Measurements from ENCODE around the gene ADRA2B.
"Not testable (repeated sequence)": the region's sequence is repeated elsewhere in the genome, so short reads cannot be mapped to it uniquely, and the experiment has no call there.

The ADRA2B gene

DNA sequence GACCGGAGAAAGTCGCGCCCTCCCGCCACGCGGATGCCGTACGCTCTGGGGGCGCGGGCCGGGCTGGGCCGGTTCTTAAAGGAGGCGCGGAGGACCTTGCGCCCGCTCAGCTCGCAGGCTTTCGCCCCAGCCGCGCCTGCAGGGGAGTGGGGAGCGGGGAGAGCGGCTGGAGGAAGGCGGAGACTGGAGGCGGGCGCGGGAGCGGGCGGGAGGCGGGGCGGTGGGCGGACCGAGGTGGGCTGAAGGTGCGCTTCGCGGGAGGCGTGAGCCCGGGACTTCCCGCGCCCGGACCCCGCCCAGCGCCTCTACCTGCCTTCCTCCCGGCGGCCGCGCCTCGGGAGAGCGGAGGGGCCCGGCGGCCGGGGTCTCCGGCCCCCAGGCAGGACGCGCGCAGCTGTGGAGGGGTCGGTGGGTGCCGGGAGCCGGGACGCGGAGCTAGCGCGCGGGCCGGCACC is at the start of gene ADRA2B:
ADRA2B (minus strand) TSS at position 148 of the 455 bp plus-strand sequence. CDS start 422 bp downstream, outside the sequence.
- peak; percentile 71 for DNase-seq (ENCODE audit: low read depth, low spot score)
- Histone ChIP-seq H3K4me1 (ENCODE audit: insufficient read depth, insufficient read length) (peaks cover 30% of the 10 kb centered on the region), H3K4me3 (ENCODE audit: insufficient read length, low read depth) (peak within 1 kb of the TSS; percentile 77), H3K36me3 (ENCODE audit: insufficient read depth, insufficient read length, low read length) (no peaks in the 10 kb centered on the region), H3K9ac (ENCODE audit: insufficient read length, low read depth) (peak within 1 kb of the TSS; percentile 78), H3K27me3 (ENCODE audit: insufficient read depth, insufficient read length) (peaks cover 40% of the 10 kb centered on the region), H3K9me3 (ENCODE audit: insufficient read depth, low read length) (no peaks in the 10 kb centered on the region; the same call in 1 of the 2 replicates)
- TF ChIP-seq YY1 (IDR thresholded peaks at IDR 0.05; ENCODE audit: insufficient read depth, insufficient read length): no peak

DNA sequence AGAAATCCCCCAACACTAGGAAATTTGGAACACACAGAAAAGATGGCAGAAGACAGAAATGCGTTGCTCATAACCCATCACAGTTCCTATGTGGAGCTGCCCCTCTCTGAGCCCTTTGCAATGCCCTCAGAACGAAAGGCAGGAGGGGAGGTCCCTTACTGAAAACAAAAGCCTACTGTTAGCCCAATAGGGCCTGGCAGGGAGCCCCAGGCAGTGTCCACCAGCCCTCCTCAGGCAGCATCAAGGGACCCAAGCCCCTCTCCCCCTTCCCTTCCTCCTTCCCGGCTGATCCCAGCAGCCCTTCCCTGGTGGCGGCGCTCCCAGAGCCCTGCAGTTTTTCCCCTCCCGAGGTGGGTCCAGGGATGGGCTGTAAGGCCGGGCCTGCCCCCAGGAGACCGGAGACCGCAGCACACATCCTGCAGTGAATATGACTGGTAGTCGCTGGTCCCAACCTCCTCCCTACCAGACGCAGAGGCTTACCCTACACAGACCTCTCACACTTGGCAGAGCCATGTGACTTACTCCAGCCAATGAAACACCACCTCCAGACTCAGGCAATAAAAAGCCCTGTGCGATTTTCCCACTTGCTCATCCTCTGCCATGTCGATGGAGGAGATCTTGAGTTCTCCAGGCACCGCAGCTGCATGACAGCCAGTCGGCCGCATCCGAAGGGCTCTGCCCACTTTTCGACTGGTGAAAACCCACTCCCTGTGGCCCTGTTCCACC is 48.3 kb upstream of the ADRA2B start:
- H3K36me3 ChIP-seq (ENCODE audit: insufficient read depth, insufficient read length, low read length): no peaks in the 10 kb centered on the region
- H3K9me3 ChIP-seq (ENCODE audit: insufficient read depth, low read length): peaks cover 1% of the 10 kb centered on the region; the same call in 1 of the 2 replicates
- TF ChIP-seq YY1 (IDR thresholded peaks at IDR 0.05; ENCODE audit: insufficient read depth, insufficient read length) (no peak), SUZ12 (IDR thresholded peaks at IDR 0.05; ENCODE audit: extremely low read depth, insufficient read depth, insufficient read length) (no peak), ZNF274 (IDR thresholded peaks at IDR 0.05; ENCODE audit: low read depth, low read length) (no peak)
- H3K9ac ChIP-seq (ENCODE audit: insufficient read length, low read depth): peak overlapping the region; percentile 17
- no peak overlapping the region for H3K4me3 ChIP-seq (ENCODE audit: insufficient read length, low read depth)
- H3K4me1 ChIP-seq (ENCODE audit: insufficient read depth, insufficient read length): peaks cover 13% of the 10 kb centered on the region
- H3K27me3 ChIP-seq (ENCODE audit: insufficient read depth, insufficient read length): no peaks in the 10 kb centered on the region
- no peak for DNase-seq (ENCODE audit: low read depth, low spot score)

- H3K4me3 ChIP-seq (ENCODE audit: insufficient read length, low read depth): no peak overlapping the region
- no peaks in the 10 kb centered on the region for H3K36me3 ChIP-seq (ENCODE audit: insufficient read depth, insufficient read length, low read length)
- peaks cover 13% of the 10 kb centered on the region for H3K4me1 ChIP-seq (ENCODE audit: insufficient read depth, insufficient read length)
- H3K9me3 ChIP-seq (ENCODE audit: insufficient read depth, low read length): no peaks in the 10 kb centered on the region; the same call in 1 of the 2 replicates
- no peak for DNase-seq (ENCODE audit: low read depth, low spot score)
- H3K9ac ChIP-seq (ENCODE audit: insufficient read length, low read depth): peak overlapping the region; percentile 17
- no peaks in the 10 kb centered on the region for H3K27me3 ChIP-seq (ENCODE audit: insufficient read depth, insufficient read length)
- no peak for TF ChIP-seq YY1 (IDR thresholded peaks at IDR 0.05; ENCODE audit: insufficient read depth, insufficient read length)
- TF ChIP-seq SUZ12 (IDR thresholded peaks at IDR 0.05; ENCODE audit: extremely low read depth, insufficient read depth, insufficient read length): no peak
- no peak for TF ChIP-seq ZNF274 (IDR thresholded peaks at IDR 0.05; ENCODE audit: low read depth, low read length)
Observed at GRCh38 chr2:96163768-96164429, 47.5 kb upstream of the ADRA2B start.

DNA sequence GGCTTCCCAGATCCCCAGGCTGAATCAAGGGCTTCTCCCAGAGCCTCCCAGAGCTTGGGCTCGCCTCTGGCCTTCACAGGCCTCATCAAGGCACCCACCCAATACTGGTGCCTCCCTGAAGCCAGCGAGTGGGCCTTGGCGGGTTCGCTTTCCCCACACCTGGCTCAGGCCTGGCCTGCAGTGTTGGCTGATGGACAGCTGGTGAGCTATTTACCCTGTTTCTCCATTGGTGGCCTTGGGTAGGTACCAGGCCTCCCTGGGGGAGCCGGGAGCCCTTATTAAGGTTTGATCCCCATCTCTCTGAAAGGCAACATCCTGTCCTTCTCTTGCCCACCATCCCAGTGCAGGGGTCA is 47.0 kb upstream of the ADRA2B start:
- Histone ChIP-seq H3K4me1 (ENCODE audit: insufficient read depth, insufficient read length) (peaks cover 18% of the 10 kb centered on the region), H3K4me3 (ENCODE audit: insufficient read length, low read depth) (no peak overlapping the region)
- no peak for DNase-seq (ENCODE audit: low read depth, low spot score)

DNA sequence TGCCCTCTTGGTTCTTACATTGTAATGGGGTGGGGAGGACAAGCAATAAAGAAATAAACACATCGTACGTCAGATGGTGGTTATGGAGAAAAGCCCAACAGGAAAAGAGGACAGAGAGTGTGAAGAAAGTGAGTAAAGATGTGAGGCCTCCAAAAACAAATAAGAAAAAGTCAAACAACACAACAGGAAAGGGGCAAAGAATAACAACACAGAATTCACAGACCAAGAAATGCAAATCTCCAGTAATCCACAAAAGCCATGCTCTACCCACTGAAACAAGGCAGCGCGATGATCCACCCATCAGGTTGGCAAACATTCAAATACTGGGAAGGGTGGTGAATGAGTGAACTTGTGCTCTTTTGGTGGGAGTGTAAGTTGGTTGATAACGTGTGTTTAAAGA is 45.5 kb upstream of the ADRA2B start:
- Histone ChIP-seq H3K4me3 (ENCODE audit: insufficient read length, low read depth) (no peak overlapping the region), H3K27me3 (ENCODE audit: insufficient read depth, insufficient read length) (no peaks in the 10 kb centered on the region), H3K36me3 (ENCODE audit: insufficient read depth, insufficient read length, low read length) (no peaks in the 10 kb centered on the region), H3K4me1 (ENCODE audit: insufficient read depth, insufficient read length) (peaks cover 26% of the 10 kb centered on the region), H3K9ac (ENCODE audit: insufficient read length, low read depth) (no peak overlapping the region), H3K9me3 (ENCODE audit: insufficient read depth, low read length) (no peaks in the 10 kb centered on the region; the same call in 1 of the 2 replicates)
- DNase-seq (ENCODE audit: low read depth, low spot score): no peak
- TF ChIP-seq ZNF274 (IDR thresholded peaks at IDR 0.05; ENCODE audit: low read depth, low read length) (no peak), YY1 (IDR thresholded peaks at IDR 0.05; ENCODE audit: insufficient read depth, insufficient read length) (no peak), SUZ12 (IDR thresholded peaks at IDR 0.05; ENCODE audit: extremely low read depth, insufficient read depth, insufficient read length) (no peak)

More for the DNA sequence above, 47.0 kb upstream of the ADRA2B start:
- Histone ChIP-seq H3K9ac (ENCODE audit: insufficient read length, low read depth) (no peak overlapping the region), H3K36me3 (ENCODE audit: insufficient read depth, insufficient read length, low read length) (no peaks in the 10 kb centered on the region), H3K27me3 (ENCODE audit: insufficient read depth, insufficient read length) (no peaks in the 10 kb centered on the region), H3K9me3 (ENCODE audit: insufficient read depth, low read length) (no peaks in the 10 kb centered on the region; the same call in 1 of the 2 replicates)
- TF ChIP-seq YY1 (IDR thresholded peaks at IDR 0.05; ENCODE audit: insufficient read depth, insufficient read length): no peak
- no peak for TF ChIP-seq SUZ12 (IDR thresholded peaks at IDR 0.05; ENCODE audit: extremely low read depth, insufficient read depth, insufficient read length)
- no peak for TF ChIP-seq ZNF274 (IDR thresholded peaks at IDR 0.05; ENCODE audit: low read depth, low read length)

DNA sequence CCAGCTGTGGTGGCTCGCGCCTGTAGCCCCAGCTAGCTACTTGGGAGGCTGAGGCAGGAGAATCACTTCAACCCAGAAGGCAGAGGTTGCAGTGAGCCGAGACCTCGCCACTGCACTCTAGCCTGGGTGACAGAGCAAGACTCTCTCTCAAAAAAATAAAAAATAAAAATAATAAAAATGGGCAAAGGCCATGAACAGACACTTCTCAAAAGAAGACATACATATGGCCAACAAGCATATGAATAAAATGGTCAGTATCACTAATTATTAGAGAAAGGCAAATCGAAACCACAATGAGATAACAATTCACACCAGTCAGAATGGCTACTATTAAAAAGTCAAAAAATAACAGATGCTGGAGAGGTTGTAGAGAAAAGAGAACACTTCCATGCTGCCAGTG is 44.0 kb upstream of the ADRA2B start:
- DNase-seq (ENCODE audit: low read depth, low spot score); H3K4me3 ChIP-seq (ENCODE audit: insufficient read length, low read depth); H3K27me3 ChIP-seq (ENCODE audit: insufficient read depth, insufficient read length); H3K9me3 ChIP-seq (ENCODE audit: insufficient read depth, low read length); H3K36me3 ChIP-seq (ENCODE audit: insufficient read depth, insufficient read length, low read length); H3K9ac ChIP-seq (ENCODE audit: insufficient read length, low read depth): not testable (repeated sequence)
- peaks cover 26% of the 10 kb centered on the region for H3K4me1 ChIP-seq (ENCODE audit: insufficient read depth, insufficient read length)

DNA sequence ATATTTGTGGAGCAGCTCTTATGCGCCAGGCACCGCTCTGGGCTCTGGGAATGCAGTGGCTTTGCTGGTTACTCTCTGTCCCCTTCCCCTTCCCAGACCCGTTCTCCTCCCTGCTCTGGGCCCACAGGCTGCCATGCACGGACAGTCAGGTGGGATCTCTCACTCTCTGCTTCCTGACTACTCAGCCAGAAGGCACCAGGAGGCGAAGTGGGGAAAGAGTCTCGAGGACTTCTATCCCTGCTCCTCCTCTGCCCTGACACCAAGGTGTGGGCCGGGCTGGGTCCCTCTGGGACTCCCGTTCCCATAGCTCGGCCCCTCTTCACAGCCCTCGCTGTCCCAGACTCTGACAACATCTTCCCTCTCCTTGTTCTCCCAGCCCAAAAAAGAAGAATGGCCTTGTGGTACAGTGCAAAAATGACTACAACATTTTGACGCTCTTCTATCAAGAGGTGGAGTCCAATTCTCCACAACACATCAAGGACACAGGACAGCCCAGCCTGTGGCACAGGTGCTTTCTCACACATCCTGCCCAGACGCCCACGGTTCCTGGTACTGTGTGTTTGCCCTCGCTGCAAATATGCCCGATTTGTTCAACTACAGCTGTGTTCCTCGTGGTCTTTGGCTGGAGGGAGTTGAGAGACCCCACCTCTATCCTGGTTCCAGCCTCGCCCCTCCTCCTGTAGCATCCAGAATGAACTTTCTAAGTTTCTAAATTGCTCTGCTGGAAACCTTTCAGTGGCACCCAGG is 42.9 kb upstream of the ADRA2B start:
- Histone ChIP-seq H3K4me1 (ENCODE audit: insufficient read depth, insufficient read length) (peaks cover 21% of the 10 kb centered on the region), H3K27me3 (ENCODE audit: insufficient read depth, insufficient read length) (no peaks in the 10 kb centered on the region), H3K36me3 (ENCODE audit: insufficient read depth, insufficient read length, low read length) (no peaks in the 10 kb centered on the region), H3K9me3 (ENCODE audit: insufficient read depth, low read length) (no peaks in the 10 kb centered on the region; the same call in 1 of the 2 replicates), H3K9ac (ENCODE audit: insufficient read length, low read depth) (no peak overlapping the region), H3K4me3 (ENCODE audit: insufficient read length, low read depth) (no peak overlapping the region)
- TF ChIP-seq YY1 (IDR thresholded peaks at IDR 0.05; ENCODE audit: insufficient read depth, insufficient read length) (no peak), SUZ12 (IDR thresholded peaks at IDR 0.05; ENCODE audit: extremely low read depth, insufficient read depth, insufficient read length) (no peak), ZNF274 (IDR thresholded peaks at IDR 0.05; ENCODE audit: low read depth, low read length) (no peak)
- DNase-seq (ENCODE audit: low read depth, low spot score): no peak

All from NT2/D1 (cell line).